Suppressor macrophage (primary cell): ENCODE results near the gene EXOSC2.
A peak's percentile ranks its signal among the peaks of the same experiment; 100 is the strongest.
"Not testable (repeated sequence)": the region's sequence is repeated elsewhere in the genome, so short reads cannot be mapped to it uniquely, and the experiment has no call there.

ENCODE experiments used
- DNase-seq, 4 experiments: peaks; one replicate each; pipeline ENCODE4 v3.0.0-alpha.2; 2020 to 2022

Gene EXOSC2

GRCh38 chr9:130668196-130668595 is 25.4 kb upstream of the EXOSC2 start:
- no peak for DNase-seq

- no peak for DNase-seq
These were observed 24.9 kb upstream of the EXOSC2 start for GRCh38 chr9:130668659-130669058.

- DNase-seq, result no peak
These were observed 23.6 kb upstream of the EXOSC2 start for GRCh38 chr9:130669965-130670364.

DNA sequence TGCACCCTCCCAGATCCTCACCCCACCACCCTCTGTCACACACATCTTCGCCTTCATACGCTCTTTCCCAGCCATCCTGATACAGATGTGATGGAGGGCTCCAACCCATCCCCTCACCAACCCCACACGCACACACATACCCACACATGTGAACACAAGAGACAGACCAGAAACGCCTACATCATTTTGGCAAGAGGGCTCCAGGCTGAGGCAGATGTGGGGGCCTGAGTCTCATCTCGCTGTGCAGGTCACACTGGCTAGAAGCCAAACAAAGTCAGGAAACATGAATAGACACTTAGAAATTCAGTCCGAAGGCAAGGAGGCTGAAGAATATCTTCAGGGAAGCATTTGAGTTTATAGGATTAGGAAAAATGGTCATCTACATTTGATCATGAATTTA is 22.9 kb upstream of the EXOSC2 start:
- no peak for DNase-seq

DNA sequence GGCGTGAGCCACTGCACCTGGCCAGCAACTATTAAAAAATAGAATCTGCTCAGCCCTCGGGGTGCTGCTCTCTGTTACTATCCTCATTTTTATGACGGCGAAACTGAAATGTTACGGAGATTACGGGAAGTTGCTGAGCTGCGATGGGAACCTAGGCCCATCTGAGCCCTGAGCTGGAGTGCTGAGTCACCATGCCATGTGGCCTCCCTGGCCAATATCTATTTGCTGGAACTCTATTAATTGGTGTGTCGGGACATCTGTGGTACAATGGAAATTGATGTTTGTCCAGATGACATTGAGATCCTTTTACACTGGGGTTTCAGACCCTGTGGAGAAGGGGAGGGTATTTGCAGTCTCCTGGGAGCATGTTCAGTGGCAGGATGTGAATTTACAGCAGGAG is 21.1 kb upstream of the EXOSC2 start:
- DNase-seq, result no peak

- no peak for DNase-seq
These were observed 20.5 kb upstream of the EXOSC2 start for GRCh38 chr9:130672933-130673615.

- DNase-seq, result no peak
These were observed 18.2 kb upstream of the EXOSC2 start for GRCh38 chr9:130675396-130675795.

DNA sequence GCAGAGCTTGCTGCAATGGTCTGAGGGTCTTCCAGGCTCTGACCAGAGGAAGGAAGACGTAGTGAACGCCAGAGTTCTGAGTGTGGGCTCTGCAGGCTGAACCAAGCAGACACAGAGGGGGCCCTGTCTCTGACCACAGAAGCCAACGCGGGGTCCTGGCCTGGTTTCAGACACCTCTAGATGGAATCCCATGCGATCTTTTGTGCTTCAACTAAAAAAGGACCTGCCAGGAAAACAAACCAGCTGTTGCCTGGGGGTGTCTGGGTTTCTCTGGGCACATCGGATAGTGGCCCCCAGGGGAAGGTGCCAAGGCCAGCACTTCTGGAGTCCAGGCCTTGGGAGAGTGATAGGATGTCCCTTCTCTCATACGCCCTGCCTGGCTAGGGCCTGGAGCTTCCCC is 16.3 kb upstream of the EXOSC2 start:
- no peak for DNase-seq

DNA sequence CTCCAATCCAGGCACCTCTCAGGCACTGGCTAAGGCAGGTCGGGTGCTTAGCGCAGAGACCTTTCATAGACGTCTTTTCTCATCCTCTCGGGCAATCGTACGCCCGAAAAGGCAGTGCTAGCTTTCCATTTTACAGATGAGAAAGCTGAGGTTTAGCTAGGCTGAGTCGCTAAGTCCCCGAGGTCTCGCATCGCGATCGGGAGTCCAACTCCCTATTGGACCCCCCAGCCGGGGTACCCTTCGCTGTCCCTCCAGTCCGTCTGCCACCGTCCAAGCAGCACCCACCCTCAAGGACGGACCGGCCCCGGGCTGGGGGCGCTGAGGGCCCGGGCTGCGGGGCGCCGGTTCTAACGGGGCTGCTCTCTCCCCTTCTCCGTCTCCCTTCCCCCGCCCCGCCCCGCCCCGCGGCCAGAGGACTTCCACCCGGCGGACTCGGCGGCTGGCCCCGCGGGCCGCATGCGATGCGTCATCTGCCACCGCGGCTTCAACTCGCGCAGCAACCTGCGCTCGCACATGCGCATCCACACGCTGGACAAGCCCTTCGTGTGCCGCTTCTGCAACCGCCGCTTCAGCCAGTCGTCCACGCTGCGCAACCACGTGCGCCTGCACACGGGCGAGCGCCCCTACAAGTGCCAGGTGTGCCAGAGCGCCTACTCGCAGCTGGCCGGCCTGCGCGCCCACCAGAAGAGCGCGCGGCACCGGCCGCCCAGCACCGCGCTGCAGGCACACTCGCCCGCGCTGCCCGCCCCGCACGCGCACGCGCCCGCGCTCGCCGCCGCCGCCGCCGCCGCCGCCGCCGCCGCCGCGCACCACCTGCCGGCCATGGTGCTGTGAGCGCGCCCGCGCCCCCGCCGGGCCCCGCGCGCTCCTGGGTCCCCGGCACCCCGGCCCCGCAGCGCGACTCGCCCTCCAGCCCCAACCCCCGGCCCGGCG is 12.5 kb upstream of the EXOSC2 start:
- DNase-seq, result peak; percentile 75 to 91 (median 88)

- DNase-seq, result no peak
These were observed 11.7 kb upstream of the EXOSC2 start for GRCh38 chr9:130681769-130682420.

- peak; percentile 79 to 91 (median 86) for DNase-seq
These were observed 11.0 kb upstream of the EXOSC2 start for GRCh38 chr9:130682421-130683121.

DNA sequence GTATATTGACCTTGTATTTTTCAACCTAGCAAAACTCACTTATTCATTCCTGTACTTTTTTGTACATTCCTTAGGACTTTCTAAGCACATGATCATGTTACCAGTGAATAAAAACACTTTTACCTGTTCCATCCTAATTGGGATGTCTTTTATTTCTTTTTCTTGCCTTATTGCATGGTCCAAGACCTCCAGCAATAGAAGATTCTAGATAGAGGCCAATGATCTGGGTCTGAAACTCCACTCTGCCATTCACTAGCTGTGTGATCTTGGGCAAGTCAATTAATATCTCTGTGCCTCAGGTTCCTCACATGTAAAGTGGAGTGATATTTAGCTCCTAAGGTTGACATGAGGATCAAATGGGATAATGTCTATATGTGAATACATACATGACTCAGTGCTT is 8.5 kb upstream of the EXOSC2 start:
- no peak for DNase-seq

DNA sequence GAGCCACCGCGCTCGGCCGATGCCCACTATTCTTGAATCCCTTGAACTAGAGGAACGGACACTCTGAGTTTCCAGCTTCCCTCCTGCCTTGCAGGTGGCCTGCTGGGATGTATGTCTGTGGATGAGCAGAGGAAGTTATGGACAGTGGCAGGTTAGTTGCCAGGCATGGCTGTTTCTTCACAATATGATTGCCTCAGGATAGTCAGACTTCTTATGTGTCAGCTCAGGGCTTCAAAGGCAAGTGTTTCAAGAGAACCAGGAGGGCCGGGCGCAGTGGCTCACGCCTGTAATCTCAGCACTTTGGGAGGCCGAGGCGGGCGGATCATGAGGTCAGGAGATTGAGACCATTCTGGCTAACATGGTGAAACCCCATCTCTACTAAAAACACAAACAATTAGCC is 7.6 kb upstream of the EXOSC2 start:
- not testable (repeated sequence) for DNase-seq

DNA sequence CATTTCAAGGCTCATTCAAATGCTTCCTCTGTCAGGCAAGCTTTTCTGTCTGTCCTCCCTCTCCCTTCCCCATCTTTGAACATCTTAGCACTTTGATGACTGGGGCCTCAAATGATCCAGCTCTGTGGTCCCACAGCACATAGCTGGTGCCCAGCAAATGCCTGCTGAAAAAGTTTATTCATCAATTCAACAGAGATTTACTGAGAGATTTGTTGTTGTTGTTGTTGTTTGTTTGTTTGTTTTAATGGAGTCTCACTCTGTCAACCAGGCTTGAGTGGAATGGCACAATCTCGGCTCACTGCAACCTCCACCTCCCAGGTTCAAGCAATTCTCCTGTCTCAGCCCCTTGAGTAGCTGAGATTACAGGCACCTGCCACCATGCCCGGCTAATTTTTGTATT is 6.0 kb upstream of the EXOSC2 start:
- DNase-seq, result no peak

GRCh38 chr9:130688072-130688471 is 5.5 kb upstream of the EXOSC2 start:
- DNase-seq, result no peak

DNA sequence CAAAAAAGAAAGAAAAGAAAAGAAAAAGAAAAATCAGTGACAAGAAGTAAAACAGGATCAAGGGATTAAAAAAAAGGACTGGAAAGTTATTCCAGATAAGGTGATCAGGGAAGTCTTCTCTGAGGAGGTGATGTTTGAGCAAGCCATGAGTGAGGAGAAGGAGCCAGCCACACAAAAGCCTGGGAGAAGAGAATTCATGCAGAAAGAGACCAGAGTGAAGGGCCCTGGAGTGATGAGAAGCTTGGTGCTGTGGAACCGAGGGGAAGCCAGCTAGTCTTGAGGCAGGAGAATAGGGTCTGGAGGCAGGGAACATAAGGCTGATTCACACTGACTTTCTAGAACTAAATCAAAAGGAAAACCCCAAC is 4.0 kb upstream of the EXOSC2 start:
- DNase-seq, result no peak

DNA sequence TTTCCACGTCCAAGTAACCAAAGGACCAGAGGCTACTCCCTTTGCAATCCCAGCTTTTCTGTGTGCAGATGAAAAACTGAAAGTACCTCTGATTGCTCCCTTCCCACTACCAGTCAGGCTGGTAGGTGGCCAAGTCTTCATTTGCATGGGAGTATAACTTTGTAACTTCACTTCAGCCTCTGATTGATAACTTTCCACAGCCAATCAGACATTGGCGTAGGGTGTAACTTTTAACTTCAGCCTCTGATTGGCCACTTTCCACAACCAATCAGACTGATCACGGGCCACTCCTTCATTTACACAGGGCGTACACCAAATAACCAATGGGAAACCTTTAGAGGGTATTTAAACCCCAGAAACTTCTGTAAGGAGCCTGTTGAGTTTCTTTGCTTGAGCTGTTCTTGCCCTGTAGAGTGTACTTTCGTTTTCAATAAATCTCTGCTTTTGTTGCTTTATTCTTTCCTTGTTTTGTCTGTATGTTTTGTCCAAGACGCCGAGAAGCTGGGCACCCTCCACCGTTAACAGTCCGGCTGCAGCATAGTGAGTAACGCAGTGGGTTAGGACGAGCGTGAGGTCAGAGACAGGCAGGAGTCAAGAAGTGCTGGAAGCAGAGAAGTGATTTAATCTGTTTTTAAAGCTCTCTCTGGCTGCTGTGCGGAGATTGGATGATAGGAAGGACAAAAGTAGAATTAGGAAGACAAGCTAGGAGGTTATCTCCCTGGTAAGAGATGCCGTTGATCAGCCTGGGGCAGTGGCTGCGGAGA is 3.5 kb upstream of the EXOSC2 start:
- no peak for DNase-seq

DNA sequence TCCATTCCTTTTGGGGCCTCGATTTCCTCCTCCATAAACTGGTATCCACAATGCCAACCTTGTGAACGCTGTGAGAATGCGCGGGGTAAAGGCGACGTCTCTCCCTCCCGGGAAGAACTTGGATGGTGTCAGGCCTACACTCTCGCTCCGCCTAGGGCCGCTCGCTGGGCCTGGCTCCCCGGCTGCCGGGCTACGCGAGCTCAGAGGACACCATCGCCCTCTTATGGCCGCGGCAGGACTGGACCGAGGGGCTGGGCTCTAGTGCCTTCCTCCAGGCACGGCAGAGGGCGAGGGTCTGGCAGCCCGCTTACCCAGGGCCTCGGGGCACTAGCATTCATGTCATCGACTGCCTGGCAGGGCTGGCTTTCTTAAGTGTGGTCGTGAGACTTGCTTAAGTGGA is 1.3 kb upstream of the EXOSC2 start:
- peak in 1 of 4 experiments; percentile 20 for DNase-seq

- no peak for DNase-seq
These were observed 517 bp upstream of the EXOSC2 start for GRCh38 chr9:130693101-130693425.

GRCh38 chr9:130694205-130694604 is 625 bp downstream of the EXOSC2 start:
- DNase-seq, result peak in 1 of 4 experiments; percentile 17

DNA sequence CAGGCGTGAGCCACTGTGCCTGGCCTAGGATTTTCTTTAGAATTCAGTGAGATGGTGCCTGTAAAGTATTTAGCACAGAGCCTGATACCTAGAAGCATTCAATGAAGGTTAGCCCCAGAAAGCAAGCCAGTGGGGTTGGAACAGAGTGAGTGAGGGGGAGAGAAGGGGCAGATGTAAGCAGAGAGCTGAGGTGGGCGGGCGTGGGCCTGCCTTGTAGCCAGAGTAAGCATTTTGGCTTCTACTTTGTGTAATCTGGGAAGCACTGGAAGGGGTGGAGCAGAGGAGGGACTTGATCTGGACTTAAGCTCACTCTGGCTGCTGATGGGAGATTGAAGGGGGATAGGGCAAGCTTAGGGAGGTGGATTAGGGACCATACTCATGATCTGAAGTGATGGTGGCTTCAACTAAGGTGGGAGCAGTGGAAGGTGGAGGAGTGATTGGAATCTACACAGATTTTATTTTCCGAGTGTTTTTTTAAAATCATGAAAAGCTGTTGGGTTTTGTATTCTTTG is 2.6 kb downstream of the EXOSC2 start:
- no peak for DNase-seq

- no peak for DNase-seq
These were observed 3.4 kb downstream of the EXOSC2 start for GRCh38 chr9:130696996-130697395.
